ENCODE measurements around the gene RRP12. TPM values are rescaled to one million over a fixed set of nuclear protein-coding genes. Genes with fewer than 3 reads are reported as not detected.

The RRP12 gene
- total RNA-seq, 4 donors from 2014 or later, result 14.7 to 50.7 (median 24.4) TPM

DNA sequence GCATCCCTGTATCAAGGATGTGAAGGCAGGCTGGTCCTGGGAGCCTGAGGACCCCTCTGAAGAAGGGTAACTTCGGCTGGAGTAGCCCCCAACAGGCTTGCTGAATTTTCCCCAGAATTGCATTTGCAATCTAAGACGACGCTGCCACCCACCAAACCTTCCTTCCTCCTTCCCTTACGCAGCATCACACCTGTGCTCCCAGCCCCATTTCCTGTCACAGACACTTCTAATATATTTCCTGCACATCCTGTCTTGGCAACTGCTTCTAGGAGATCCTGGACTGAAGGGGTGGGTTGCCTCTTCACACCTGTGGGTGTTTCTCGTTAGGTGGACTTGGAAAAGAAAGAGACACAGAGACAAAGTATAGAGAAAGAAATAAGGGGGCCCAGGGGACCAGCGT lies 15.4 kb upstream of the RRP12 start:
- no peak overlapping the region for H3K27ac ChIP-seq
- DNase-seq (ENCODE audit: low spot score in 2 of 2), result no peak
- no peaks in the 10 kb centered on the region for H3K27me3 ChIP-seq
- H3K9me3 ChIP-seq, result no peaks in the 10 kb centered on the region
- no peaks in the 10 kb centered on the region for H3K36me3 ChIP-seq
- TF ChIP-seq, protein P1, sequence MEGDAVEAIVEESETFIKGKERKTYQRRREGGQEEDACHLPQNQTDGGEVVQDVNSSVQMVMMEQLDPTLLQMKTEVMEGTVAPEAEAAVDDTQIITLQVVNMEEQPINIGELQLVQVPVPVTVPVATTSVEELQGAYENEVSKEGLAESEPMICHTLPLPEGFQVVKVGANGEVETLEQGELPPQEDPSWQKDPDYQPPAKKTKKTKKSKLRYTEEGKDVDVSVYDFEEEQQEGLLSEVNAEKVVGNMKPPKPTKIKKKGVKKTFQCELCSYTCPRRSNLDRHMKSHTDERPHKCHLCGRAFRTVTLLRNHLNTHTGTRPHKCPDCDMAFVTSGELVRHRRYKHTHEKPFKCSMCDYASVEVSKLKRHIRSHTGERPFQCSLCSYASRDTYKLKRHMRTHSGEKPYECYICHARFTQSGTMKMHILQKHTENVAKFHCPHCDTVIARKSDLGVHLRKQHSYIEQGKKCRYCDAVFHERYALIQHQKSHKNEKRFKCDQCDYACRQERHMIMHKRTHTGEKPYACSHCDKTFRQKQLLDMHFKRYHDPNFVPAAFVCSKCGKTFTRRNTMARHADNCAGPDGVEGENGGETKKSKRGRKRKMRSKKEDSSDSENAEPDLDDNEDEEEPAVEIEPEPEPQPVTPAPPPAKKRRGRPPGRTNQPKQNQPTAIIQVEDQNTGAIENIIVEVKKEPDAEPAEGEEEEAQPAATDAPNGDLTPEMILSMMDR (IDR thresholded peaks at IDR 0.05), result no peak
- TF ChIP-seq POLR2A (IDR thresholded peaks at IDR 0.05) (no peak), EP300 (IDR thresholded peaks at IDR 0.05) (no peak)
- peaks cover 0 to 5% (median 0%) of the 10 kb centered on the region in 4 donors for H3K4me1 ChIP-seq
- 79 to 84% methylated on average over 6 of the region's 6 CpGs for WGBS, 2 donors
- no peak overlapping the region for H3K4me3 ChIP-seq

DNA sequence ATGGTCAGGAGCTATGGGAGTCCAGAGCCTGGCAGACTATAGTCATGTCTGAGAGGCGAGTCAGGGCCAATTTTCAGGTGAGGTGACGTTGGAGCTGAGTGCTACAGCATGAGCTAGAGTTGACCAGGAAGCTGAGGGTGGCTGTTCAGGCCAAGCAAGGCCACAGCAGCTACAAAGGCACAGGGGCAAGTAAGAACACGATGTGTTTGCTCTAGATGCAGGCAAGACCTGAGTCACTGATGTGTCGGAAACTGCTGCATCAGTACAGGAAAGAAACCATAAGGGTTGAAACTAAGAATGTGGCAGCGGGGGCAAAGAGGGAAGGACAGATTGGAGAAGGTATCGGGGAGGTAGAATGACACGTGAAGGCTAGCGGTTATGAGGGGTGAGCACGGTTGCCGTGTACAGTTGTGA lies 11.8 kb upstream of the RRP12 start:
- Histone ChIP-seq H3K4me1 (peaks cover 0 to 4% (median 0%) of the 10 kb centered on the region in 4 donors), H3K27ac (no peak overlapping the region), H3K36me3 (no peaks in the 10 kb centered on the region), H3K27me3 (no peaks in the 10 kb centered on the region), H3K9me3 (no peaks in the 10 kb centered on the region), H3K4me3 (no peak overlapping the region)
- DNase-seq (ENCODE audit: low spot score in 2 of 2), result no peak
- TF ChIP-seq POLR2A (IDR thresholded peaks at IDR 0.05), result no peak
- no peak for TF ChIP-seq EP300 (IDR thresholded peaks at IDR 0.05)
- TF ChIP-seq, protein P1 (IDR thresholded peaks at IDR 0.05), result no peak
- 83 to 88% methylated on average over 10 of the region's 10 CpGs for WGBS, 2 donors

DNA sequence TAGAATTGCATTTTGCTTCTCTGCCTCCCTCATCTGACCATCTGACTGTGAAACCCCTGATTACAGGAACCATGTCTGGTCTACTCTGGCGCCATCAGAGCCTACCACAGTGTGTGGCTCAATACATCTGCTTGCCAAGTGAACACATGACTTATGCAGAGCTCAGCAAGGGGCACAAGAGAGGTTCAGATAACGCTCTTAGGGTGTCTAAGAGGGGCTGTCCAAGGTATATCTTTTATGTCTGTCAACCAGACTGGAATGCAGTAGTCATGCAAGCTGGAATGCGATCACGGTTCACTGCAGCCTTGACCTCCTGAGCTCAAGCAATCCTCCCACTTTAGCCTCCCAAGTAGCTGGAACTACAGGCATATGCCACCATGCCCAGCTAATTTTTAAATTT lies 10.3 kb upstream of the RRP12 start:
- Histone ChIP-seq H3K27me3 (no peaks in the 10 kb centered on the region), H3K9me3 (no peaks in the 10 kb centered on the region), H3K4me1 (peaks cover 0 to 19% (median 7%) of the 10 kb centered on the region in 4 donors), H3K27ac (no peak overlapping the region), H3K36me3 (no peaks in the 10 kb centered on the region), H3K4me3 (no peak overlapping the region)
- DNase-seq (ENCODE audit: low spot score in 2 of 2), result no peak
- TF ChIP-seq EP300 (IDR thresholded peaks at IDR 0.05), result no peak
- no peak for TF ChIP-seq POLR2A (IDR thresholded peaks at IDR 0.05)
- TF ChIP-seq, protein P1 (IDR thresholded peaks at IDR 0.05), result no peak
- WGBS, 2 donors, result 67% methylated on average over 4 of the region's 4 CpGs

DNA sequence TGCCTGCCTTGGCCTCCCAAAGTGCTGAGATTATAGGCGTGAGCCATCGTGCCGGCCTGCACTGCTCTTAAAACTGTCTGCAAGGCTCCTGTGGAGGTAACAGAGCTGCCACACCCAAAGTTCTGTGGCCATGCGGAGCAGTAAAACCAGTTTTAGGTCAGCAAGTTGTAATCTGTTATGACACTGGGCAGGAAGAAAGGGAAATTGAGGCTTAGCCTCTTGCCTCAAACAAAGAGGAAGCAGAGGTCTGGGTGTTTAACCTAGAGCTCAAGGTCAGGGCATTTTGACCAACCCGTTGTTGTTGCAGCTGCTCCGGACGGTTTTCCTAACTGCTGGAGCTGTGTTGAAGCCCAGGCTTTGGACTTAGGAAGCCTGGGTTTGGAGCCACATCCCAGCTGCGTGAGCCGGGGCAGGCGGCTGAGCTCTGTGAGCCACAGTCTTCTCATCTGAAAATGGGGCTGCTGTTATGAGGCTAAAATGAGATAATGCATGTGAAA lies 7.4 kb upstream of the RRP12 start:
- TF ChIP-seq POLR2A (IDR thresholded peaks at IDR 0.05) (no peak), EP300 (IDR thresholded peaks at IDR 0.05) (no peak)
- TF ChIP-seq, protein P1 (IDR thresholded peaks at IDR 0.05), result no peak
- Histone ChIP-seq H3K27ac (no peak overlapping the region), H3K4me3 (no peak overlapping the region), H3K36me3 (no peaks in the 10 kb centered on the region), H3K4me1 (peaks cover 0 to 19% (median 7%) of the 10 kb centered on the region in 4 donors), H3K9me3 (no peaks in the 10 kb centered on the region), H3K27me3 (no peaks in the 10 kb centered on the region)
- no peak for DNase-seq (ENCODE audit: low spot score in 2 of 2)
- WGBS, 2 donors, result 52 to 56% methylated on average over 10 of the region's 10 CpGs

DNA sequence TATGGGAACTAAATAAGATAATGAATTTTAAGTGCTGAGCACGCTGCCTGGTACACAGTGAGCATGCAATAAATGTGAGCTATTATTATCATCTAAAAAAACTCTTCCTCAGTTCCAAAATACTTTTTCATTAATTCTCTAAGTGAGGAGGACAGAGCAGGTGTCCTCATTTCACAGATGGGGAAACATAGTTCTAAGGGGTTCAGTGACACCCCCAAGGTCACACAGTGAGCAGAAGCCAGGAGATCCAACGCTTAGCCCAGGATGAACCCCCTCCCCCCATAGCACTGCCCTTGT lies 6.8 kb upstream of the RRP12 start:
- WGBS, 2 donors, result 78 to 88% methylated on average over 2 of the region's 2 CpGs
- DNase-seq (ENCODE audit: low spot score in 2 of 2), result no peak
- Histone ChIP-seq H3K9me3 (no peaks in the 10 kb centered on the region), H3K27ac (no peak overlapping the region), H3K4me3 (no peak overlapping the region), H3K36me3 (no peaks in the 10 kb centered on the region), H3K27me3 (no peaks in the 10 kb centered on the region), H3K4me1 (peaks cover 0 to 19% (median 7%) of the 10 kb centered on the region in 4 donors)
- TF ChIP-seq EP300 (IDR thresholded peaks at IDR 0.05) (no peak), POLR2A (IDR thresholded peaks at IDR 0.05) (no peak)
- TF ChIP-seq, protein P1 (IDR thresholded peaks at IDR 0.05), result no peak
